A673 (cell line): ENCODE measurements around the gene CAMKK2. TPM values are rescaled to one million over a fixed set of nuclear protein-coding genes. Genes with fewer than 3 reads are reported as not detected.

Experiments used
- BruUV-seq: library from RNA; stranded (reverse); fragments of 400-500 nt; replicated peaks from 2 replicates; lab custom pipeline; 2021; lab: Mats Ljungman, UMichigan
- CTCF ChIA-PET: fragments of 300-600 bp; sonication (Branson Sonifier 250); formaldehyde crosslinking; loops from one replicate; lab custom pipeline; 2022; ENCODE audit warnings: antibody characterized with exemption; lab: Charles Lee
- POLR2A ChIA-PET: fragments of 300-600 bp; sonication (Branson Sonifier 250); formaldehyde crosslinking; loops from one replicate; lab custom pipeline; 2022; ENCODE audit warnings: antibody characterized with exemption; ENCODE audit not compliant: low non-redundant PET; lab: Charles Lee
- DNase-seq: peaks from one replicate; pipeline ENCODE4 v3.0.0-alpha.2; 2015; ENCODE audit warnings: low spot score
- H3K27ac ChIP-seq: fragments of 200-600 bp; sonication (generic); 2 replicates; pipeline ENCODE4 v1.5.1; 2016; ENCODE audit warnings: mixed run types, low read depth, mild to moderate bottlenecking, mixed read lengths, antibody characterized with exemption, low read length; ENCODE audit not compliant: poor library complexity, severe bottlenecking
- H3K27me3 ChIP-seq: fragments of 200-600 bp; sonication (generic); replicated peaks from 2 replicates; pipeline ENCODE4 v1.6.1; 2017; ENCODE audit warnings: mixed run types, low read depth, mild to moderate bottlenecking, mixed read lengths, antibody characterized with exemption, low read length; ENCODE audit not compliant: insufficient read depth, poor library complexity
- H3K36me3 ChIP-seq: fragments of 200-600 bp; sonication (generic); 2 replicates; pipeline ENCODE4 v1.6.1; 2016; ENCODE audit warnings: mixed run types, mild to moderate bottlenecking, mixed read lengths, antibody characterized with exemption, low read length; ENCODE audit not compliant: insufficient read depth, poor library complexity, severe bottlenecking
- H3K4me1 ChIP-seq: fragments of 200-600 bp; sonication (generic); 2 replicates; pipeline ENCODE4 v1.6.1; 2017; ENCODE audit warnings: mixed run types, mild to moderate bottlenecking, mixed read lengths, antibody characterized with exemption, low read length; ENCODE audit not compliant: insufficient read depth, poor library complexity, severe bottlenecking
- H3K4me3 ChIP-seq: fragments of 200-600 bp; sonication (generic); 2 replicates; pipeline ENCODE4 v1.5.1; 2016; ENCODE audit warnings: low read depth, mixed run types, mild to moderate bottlenecking, mixed read lengths, low read length; ENCODE audit not compliant: poor library complexity, severe bottlenecking
- H3K9me3 ChIP-seq: fragments of 200-600 bp; sonication (generic); 2 replicates; pipeline ENCODE4 v1.6.1; 2016; ENCODE audit warnings: mixed run types, low read depth, mild to moderate bottlenecking, mixed read lengths, antibody characterized with exemption, low read length; ENCODE audit not compliant: poor library complexity, severe bottlenecking
- CTCF ChIP-seq: fragments of 300-800, 200-600 bp; sonication (generic); conservative IDR thresholded peaks from 2 replicates; pipeline ENCODE4 v1.5.1; 2017; ENCODE audit warnings: low read depth, mild to moderate bottlenecking, antibody characterized with exemption, low read length, moderate library complexity, mixed read lengths
- EZH2 ChIP-seq: fragments of 200-600 bp; sonication (generic); IDR thresholded peaks from 2 replicates; pipeline ENCODE4 v1.6.1; 2017; ENCODE audit warnings: borderline replicate concordance, low read depth, mild to moderate bottlenecking, mixed read lengths, antibody characterized with exemption, low read length; ENCODE audit not compliant: poor library complexity, severe bottlenecking
- intact Hi-C: fragments of 100-400 bp; cut with micrococcal nuclease; formaldehyde crosslinking; loops from one replicate; pipeline ENCODE4 v1.10.0; 2022; ENCODE audit not compliant: unreplicated experiment
- total RNA-seq: library from RNA; stranded (reverse); gene quantifications from 2 replicates; pipeline ENCODE4 v1.2.3, GENCODE V29; 2021

CAMKK2 gene
- total RNA-seq, 1 experiment from 2014 or later = 33.0 TPM

DNA sequence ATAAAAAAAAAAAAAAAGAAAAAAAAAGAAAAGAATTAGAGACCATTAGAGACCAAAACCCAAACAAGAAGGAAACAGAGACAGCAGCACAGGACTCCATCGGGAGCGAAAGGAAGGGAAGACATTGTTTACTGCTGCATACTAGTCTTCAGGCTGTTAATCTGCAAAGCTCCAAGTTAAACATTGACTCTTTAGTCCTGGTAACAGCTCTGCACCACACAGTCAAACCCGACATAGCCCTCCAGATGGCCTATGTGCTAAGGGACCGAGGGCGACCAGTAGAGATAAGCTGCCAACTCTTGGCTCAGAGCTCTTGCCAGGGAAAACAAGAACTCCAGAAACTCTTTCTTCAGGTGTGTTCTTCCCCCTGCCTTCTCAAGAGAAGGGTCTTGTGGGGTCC lies 78.7 kb downstream of the CAMKK2 start:
- no peaks in the 10 kb centered on the region for H3K36me3 ChIP-seq
- no peaks in the 10 kb centered on the region for H3K27me3 ChIP-seq
- ChIA-PET CTCF (no interaction called here), POLR2A (no interaction called here)
- no peak overlapping the region for H3K27ac ChIP-seq
- intact Hi-C loops = no loop called here
- H3K4me3 ChIP-seq = no peak overlapping the region
- H3K4me1 ChIP-seq = no peaks in the 10 kb centered on the region
- TF ChIP-seq CTCF (no peak), EZH2 (no peak)
- DNase-seq = no peak
- no TSS peak for BruUV-seq
- H3K9me3 ChIP-seq = no peaks in the 10 kb centered on the region

GRCh38 chr12:121217063-121217462 lies 79.4 kb downstream of the CAMKK2 start:
- DNase-seq = no peak
- H3K9me3 ChIP-seq = no peaks in the 10 kb centered on the region
- no peaks in the 10 kb centered on the region for H3K4me1 ChIP-seq
- H3K36me3 ChIP-seq = no peaks in the 10 kb centered on the region
- H3K27ac ChIP-seq = no peak overlapping the region
- ChIA-PET POLR2A (no interaction called here), CTCF (no interaction called here)
- intact Hi-C loops = no loop called here
- no peaks in the 10 kb centered on the region for H3K27me3 ChIP-seq
- BruUV-seq = no TSS peak
- no peak overlapping the region for H3K4me3 ChIP-seq
- TF ChIP-seq EZH2 (no peak), CTCF (no peak)

GRCh38 chr12:121216102-121216501 lies 80.4 kb downstream of the CAMKK2 start:
- Histone ChIP-seq H3K27ac (no peak overlapping the region), H3K9me3 (no peaks in the 10 kb centered on the region), H3K27me3 (no peaks in the 10 kb centered on the region), H3K36me3 (no peaks in the 10 kb centered on the region), H3K4me1 (no peaks in the 10 kb centered on the region), H3K4me3 (no peak overlapping the region)
- TF ChIP-seq CTCF (no peak), EZH2 (no peak)
- POLR2A ChIA-PET = no interaction called here
- CTCF ChIA-PET = no interaction called here
- BruUV-seq = no TSS peak
- no peak for DNase-seq
- intact Hi-C loops = no loop called here
